ENCODE data around the gene TIAM2.

DNA sequence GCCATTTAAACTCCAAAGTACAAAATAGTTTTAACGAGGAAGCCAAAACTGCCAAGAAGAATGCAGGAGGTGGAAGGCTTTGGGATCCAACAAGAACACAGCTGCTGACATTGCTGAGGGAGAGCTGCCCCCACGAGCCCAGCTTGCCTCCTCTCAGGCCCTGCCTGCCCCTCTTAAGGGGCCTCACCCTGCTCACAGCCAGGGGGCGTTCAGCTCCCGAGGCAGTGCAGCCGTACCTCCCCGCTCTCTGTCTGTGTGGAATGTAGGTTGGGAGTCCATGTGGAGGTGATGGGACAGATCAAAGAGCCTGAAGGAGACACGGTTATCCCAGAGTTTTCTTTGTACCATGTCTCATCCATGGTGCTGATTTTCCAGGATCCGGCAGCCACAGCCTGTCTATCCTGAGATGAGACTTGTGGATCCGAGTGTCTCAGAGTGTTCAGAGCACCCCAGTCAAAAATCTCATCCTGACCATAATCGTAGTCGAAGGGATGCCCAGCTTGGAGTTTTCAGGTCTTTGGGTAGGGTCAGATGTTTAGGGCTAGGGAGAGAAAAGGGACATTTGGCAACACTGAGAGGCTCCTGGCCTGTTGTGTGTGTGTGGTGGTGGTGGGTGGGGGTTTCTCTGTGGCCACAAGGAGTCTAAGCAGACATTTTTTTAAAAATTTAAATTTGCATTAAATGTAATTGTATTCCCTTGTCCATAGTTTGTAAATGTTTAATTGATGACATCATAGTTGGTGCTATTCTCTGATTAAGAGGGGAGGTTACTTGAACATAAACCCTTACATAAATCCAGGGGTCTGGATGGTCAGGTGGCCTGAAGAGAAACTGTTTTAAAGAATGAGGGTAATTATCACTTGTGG, 157.3 kb downstream of the TIAM2 start:
- TF ChIP-seq, protein P1, sequence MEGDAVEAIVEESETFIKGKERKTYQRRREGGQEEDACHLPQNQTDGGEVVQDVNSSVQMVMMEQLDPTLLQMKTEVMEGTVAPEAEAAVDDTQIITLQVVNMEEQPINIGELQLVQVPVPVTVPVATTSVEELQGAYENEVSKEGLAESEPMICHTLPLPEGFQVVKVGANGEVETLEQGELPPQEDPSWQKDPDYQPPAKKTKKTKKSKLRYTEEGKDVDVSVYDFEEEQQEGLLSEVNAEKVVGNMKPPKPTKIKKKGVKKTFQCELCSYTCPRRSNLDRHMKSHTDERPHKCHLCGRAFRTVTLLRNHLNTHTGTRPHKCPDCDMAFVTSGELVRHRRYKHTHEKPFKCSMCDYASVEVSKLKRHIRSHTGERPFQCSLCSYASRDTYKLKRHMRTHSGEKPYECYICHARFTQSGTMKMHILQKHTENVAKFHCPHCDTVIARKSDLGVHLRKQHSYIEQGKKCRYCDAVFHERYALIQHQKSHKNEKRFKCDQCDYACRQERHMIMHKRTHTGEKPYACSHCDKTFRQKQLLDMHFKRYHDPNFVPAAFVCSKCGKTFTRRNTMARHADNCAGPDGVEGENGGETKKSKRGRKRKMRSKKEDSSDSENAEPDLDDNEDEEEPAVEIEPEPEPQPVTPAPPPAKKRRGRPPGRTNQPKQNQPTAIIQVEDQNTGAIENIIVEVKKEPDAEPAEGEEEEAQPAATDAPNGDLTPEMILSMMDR (IDR thresholded peaks at IDR 0.05; ENCODE audit: poor library complexity), result no peak
- no peak for TF ChIP-seq EZH2phosphoT487 (IDR thresholded peaks at IDR 0.05; ENCODE audit: low read depth, severe bottlenecking, unreplicated experiment)

All from hepatocyte (in vitro differentiated cells).